HepG2 (cell line): ENCODE results near the gene CAMK1. TPM values are rescaled to one million over a fixed set of nuclear protein-coding genes. Genes with fewer than 3 reads are reported as not detected.

Experiments used
- ARID5B ChIP-seq: IDR thresholded peaks from 2 replicates; pipeline ENCODE4 v1.4.0; 2020; ENCODE audit warnings: mild to moderate bottlenecking, missing genetic modification reagents
- ATF7 ChIP-seq, 2 experiments: fragments of 450-650 bp in 1 of 2; sonication (generic) in 1 of 2; formaldehyde crosslinking in 1 of 2; IDR thresholded peaks; 2 replicates each; pipeline versions ENCODE4 v1.4.0 to v1.6.1; 2016 to 2020; ENCODE audit warnings: antibody characterized with exemption in 1 of 2, mild to moderate bottlenecking in 1 of 2, missing genetic modification reagents in 1 of 2
- CCDC6 ChIP-seq: sonication (generic); formaldehyde crosslinking; IDR thresholded peaks from 2 replicates; pipeline ENCODE4 v1.8.1; 2022; ENCODE audit warnings: mild to moderate bottlenecking, missing genetic modification reagents, moderate library complexity
- CEBPZ ChIP-seq: IDR thresholded peaks from 2 replicates; pipeline ENCODE4 v1.6.1; 2012; ENCODE audit warnings: low read length, improper control_type of control experiment
- GATAD2A ChIP-seq: IDR thresholded peaks from 2 replicates; pipeline ENCODE4 v1.6.1; 2016
- KLF13 ChIP-seq: sonication (generic); formaldehyde crosslinking; IDR thresholded peaks from 2 replicates; pipeline ENCODE4 v1.4.0; 2020; ENCODE audit warnings: mild to moderate bottlenecking, missing genetic modification reagents
- MED1 ChIP-seq: sonication (generic); formaldehyde crosslinking; IDR thresholded peaks from 2 replicates; pipeline ENCODE4 v1.4.0; 2020; ENCODE audit warnings: missing genetic modification reagents
- NR2F6 ChIP-seq, 2 experiments: IDR thresholded peaks; 2 replicates each; pipeline ENCODE4 v1.6.1; 2016; ENCODE audit warnings: antibody characterized with exemption in 1 of 2, mild to moderate bottlenecking in 1 of 2
- ZFP37 ChIP-seq: sonication (generic); formaldehyde crosslinking; IDR thresholded peaks from 2 replicates; pipeline ENCODE4 v1.4.0; 2020; ENCODE audit warnings: missing genetic modification reagents, borderline replicate concordance
- ZKSCAN8 ChIP-seq: IDR thresholded peaks from 2 replicates; pipeline ENCODE4 v1.6.1; 2016; ENCODE audit warnings: borderline replicate concordance, missing genetic modification reagents, missing compliant biosample characterization
- ZNF224 ChIP-seq: sonication (generic); formaldehyde crosslinking; IDR thresholded peaks from 2 replicates; pipeline ENCODE4 v1.5.0; 2020; ENCODE audit warnings: mild to moderate bottlenecking, missing genetic modification reagents
- ZNF343 ChIP-seq: sonication (generic); formaldehyde crosslinking; IDR thresholded peaks from 2 replicates; pipeline ENCODE4 v1.4.0; 2020; ENCODE audit warnings: mild to moderate bottlenecking, missing genetic modification reagents
- ZNF557 ChIP-seq: sonication (generic); formaldehyde crosslinking; IDR thresholded peaks from 2 replicates; pipeline ENCODE4 v1.4.0; 2020; ENCODE audit warnings: missing genetic modification reagents
- ZNF616 ChIP-seq: sonication (generic); formaldehyde crosslinking; IDR thresholded peaks from 2 replicates; pipeline ENCODE4 v1.5.0; 2020; ENCODE audit warnings: low read depth, mild to moderate bottlenecking, missing genetic modification reagents
- ZNF879 ChIP-seq: sonication (generic); formaldehyde crosslinking; IDR thresholded peaks from 2 replicates; pipeline ENCODE4 v1.8.1; 2023; ENCODE audit warnings: missing genetic modification reagents
- polyA plus RNA-seq, 8 experiments: library from polyadenylated mRNA; depleted of rRNA in 3 of 8; stranded (reverse) in 7 of 8; unstranded in 1 of 8; fragments of >200 nt; fragmentation: Illumina TruSeq in 4 of 8; extraction: Trizol in 4 of 8; gene quantifications; 2 replicates each; pipeline versions ENCODE4 v1.2.1 to v1.2.3, GENCODE V29; 2011 to 2016; ENCODE audit warnings: low read depth in 4 of 8, missing spikeins in 1 of 8, mixed read lengths in 1 of 8; ENCODE audit not compliant: insufficient read depth in 1 of 8
- total RNA-seq, 5 experiments: library from RNA; depleted of rRNA; stranded (reverse); fragments of >200 nt; fragmentation: Illumina TruSeq; extraction: Trizol; gene quantifications; 2 replicates each; pipeline ENCODE4 v1.2.3, GENCODE V29; 2016; ENCODE audit warnings: low read depth in 1 of 5
- TF ChIP-seq, protein P1 (sequence below): sonication (generic); formaldehyde crosslinking; IDR thresholded peaks from 2 replicates; pipeline ENCODE4 v1.4.0; 2020; ENCODE audit warnings: mild to moderate bottlenecking, missing genetic modification reagents
- TF ChIP-seq, protein P2 (sequence below): IDR thresholded peaks from 2 replicates; pipeline ENCODE4 v1.6.1; 2016; ENCODE audit warnings: missing compliant biosample characterization, missing genetic modification reagents, borderline replicate concordance

Gene CAMK1
- total and polyA plus RNA-seq, 2 of the 13 experiments (the other 11 are each of a cell fraction or from before 2014, with no cell fraction given) = 26.4 to 53.3 TPM

DNA sequence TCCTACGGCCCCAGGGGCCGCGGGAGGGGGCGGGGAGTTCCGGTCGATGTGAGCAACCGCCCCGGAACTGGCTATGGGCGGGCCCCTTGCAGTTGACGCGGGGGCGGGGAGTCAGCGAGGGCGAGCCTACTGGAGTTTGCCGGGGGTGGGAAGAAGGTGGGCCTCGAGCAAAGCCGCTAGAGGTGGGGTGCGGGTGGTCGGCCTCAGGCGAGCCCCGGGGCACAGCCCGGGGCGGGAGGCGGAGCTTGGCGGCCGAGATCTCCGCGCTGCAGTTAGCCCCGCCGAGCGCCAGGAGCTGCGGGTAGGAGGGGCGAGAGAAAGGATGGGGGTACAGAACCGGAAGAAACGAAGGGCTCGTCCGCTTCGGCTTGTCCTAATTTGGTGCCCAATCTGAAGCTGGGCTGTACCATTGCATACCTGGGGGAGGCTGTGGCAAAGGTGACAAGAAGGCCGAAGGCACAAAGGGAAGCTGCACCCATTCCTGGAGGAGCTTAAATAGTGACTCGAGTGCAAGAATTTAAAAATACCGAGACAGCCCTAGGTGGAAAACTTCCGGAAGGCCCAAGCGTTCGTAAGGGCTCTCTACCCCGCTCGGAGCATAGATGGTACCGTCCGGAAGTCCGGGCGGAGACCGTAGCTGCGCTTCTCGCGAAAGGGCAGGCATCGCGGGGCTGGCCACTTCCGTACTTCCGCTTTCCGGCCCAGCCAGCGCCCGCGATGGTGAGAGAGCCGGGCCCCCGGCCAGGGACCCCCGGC is 22.8 kb upstream of the CAMK1 start, which contains the start of the genes ARPC4 and TADA3 (continued):
- TF ChIP-seq ZNF616 (CRISPR knock-in tag) (no peak), CEBPZ (no peak), MED1 (peak; percentile 50), KLF13 (CRISPR knock-in tag) (no peak), ZNF343 (0 out of 2 replicates have a peak, but pooled peaks have one; percentile 43), ATF7 (IDR thresholded peaks at IDR 0.05) (peak; percentile 85), ATF7 (CRISPR knock-in tag; IDR thresholded peaks at IDR 0.05) (no peak), ZNF224 (CRISPR knock-in tag) (0 out of 2 replicates have a peak, but pooled peaks have one; percentile 36), ZKSCAN8 (peak; percentile 22; the same call in 1 of the 2 replicates), ARID5B (no peak), ZFP37 (CRISPR knock-in tag) (no peak), NR2F6 (IDR thresholded peaks at IDR 0.05) (no peak), NR2F6 (CRISPR knock-in tag; IDR thresholded peaks at IDR 0.05) (no peak), GATAD2A (CRISPR knock-in tag) (no peak), CCDC6 (CRISPR knock-in tag) (no peak), ZNF879 (CRISPR knock-in tag) (no peak), ZNF557 (CRISPR knock-in tag) (no peak)
- TF ChIP-seq, protein P1, sequence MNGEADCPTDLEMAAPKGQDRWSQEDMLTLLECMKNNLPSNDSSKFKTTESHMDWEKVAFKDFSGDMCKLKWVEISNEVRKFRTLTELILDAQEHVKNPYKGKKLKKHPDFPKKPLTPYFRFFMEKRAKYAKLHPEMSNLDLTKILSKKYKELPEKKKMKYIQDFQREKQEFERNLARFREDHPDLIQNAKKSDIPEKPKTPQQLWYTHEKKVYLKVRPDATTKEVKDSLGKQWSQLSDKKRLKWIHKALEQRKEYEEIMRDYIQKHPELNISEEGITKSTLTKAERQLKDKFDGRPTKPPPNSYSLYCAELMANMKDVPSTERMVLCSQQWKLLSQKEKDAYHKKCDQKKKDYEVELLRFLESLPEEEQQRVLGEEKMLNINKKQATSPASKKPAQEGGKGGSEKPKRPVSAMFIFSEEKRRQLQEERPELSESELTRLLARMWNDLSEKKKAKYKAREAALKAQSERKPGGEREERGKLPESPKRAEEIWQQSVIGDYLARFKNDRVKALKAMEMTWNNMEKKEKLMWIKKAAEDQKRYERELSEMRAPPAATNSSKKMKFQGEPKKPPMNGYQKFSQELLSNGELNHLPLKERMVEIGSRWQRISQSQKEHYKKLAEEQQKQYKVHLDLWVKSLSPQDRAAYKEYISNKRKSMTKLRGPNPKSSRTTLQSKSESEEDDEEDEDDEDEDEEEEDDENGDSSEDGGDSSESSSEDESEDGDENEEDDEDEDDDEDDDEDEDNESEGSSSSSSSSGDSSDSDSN (CRISPR knock-in tag) = no peak; the same call in 1 of the 2 replicates
- TF ChIP-seq, protein P2, sequence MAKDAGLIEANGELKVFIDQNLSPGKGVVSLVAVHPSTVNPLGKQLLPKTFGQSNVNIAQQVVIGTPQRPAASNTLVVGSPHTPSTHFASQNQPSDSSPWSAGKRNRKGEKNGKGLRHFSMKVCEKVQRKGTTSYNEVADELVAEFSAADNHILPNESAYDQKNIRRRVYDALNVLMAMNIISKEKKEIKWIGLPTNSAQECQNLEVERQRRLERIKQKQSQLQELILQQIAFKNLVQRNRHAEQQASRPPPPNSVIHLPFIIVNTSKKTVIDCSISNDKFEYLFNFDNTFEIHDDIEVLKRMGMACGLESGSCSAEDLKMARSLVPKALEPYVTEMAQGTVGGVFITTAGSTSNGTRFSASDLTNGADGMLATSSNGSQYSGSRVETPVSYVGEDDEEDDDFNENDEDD (CRISPR knock-in tag) = no peak
